IgD-negative memory B cell (primary cell): Measurements from ENCODE around the gene AFTPH. TPM values are rescaled to one million over a fixed set of nuclear protein-coding genes. Genes with fewer than 3 reads are reported as not detected.

Source experiments
- H3K27ac Mint-ChIP-seq, 3 donors: one replicate each; pipeline ENCODE4 v1.8.0; 2020 to 2022; ENCODE audit warnings: mild to moderate bottlenecking in 3 of 3, mixed read lengths in 3 of 3, moderate library complexity in 1 of 3
- H3K27me3 Mint-ChIP-seq: one replicate; pipeline ENCODE4 v1.8.0; 2021; ENCODE audit warnings: mixed read lengths
- H3K36me3 Mint-ChIP-seq: one replicate; pipeline ENCODE4 v1.8.0; 2020; ENCODE audit warnings: mild to moderate bottlenecking, mixed read lengths
- H3K4me1 Mint-ChIP-seq, 3 donors: one replicate each; pipeline ENCODE4 v1.8.0; 2020 to 2022; ENCODE audit warnings: mixed read lengths in 3 of 3, mild to moderate bottlenecking in 1 of 3
- H3K4me3 Mint-ChIP-seq, 4 donors: one replicate each; pipeline ENCODE4 v1.8.0; 2020 to 2022; ENCODE audit warnings: mild to moderate bottlenecking in 4 of 4, mixed read lengths in 4 of 4, moderate library complexity in 3 of 4
- H3K9me3 Mint-ChIP-seq, 3 donors: one replicate each; pipeline ENCODE4 v1.8.0; 2020 to 2021; ENCODE audit warnings: mixed read lengths in 3 of 3, mild to moderate bottlenecking in 1 of 3
- polyA plus RNA-seq: library from polyadenylated mRNA; unstranded; fragments of 300-500 nt; fragmentation: Illumina TruSeq; gene quantifications from one replicate; pipeline ENCODE4 v1.2.3, GENCODE V29; 2021

The AFTPH gene
- polyA plus RNA-seq, 1 donor from 2014 or later, result 63.5 TPM

- H3K4me1 Mint-ChIP-seq, result peaks cover 3 to 5% (median 5%) of the 10 kb centered on the region in 3 donors
- no peak overlapping the region for H3K4me3 Mint-ChIP-seq
- no peaks in the 10 kb centered on the region for H3K27me3 Mint-ChIP-seq
- H3K36me3 Mint-ChIP-seq, result no peaks in the 10 kb centered on the region
- H3K27ac Mint-ChIP-seq, result no peak overlapping the region
- H3K9me3 Mint-ChIP-seq, result no peaks in the 10 kb centered on the region
These were observed 91.2 kb downstream of the AFTPH start for GRCh38 chr2:64615192-64615763.

GRCh38 chr2:64615844-64616536 is 91.9 kb downstream of the AFTPH start:
- no peaks in the 10 kb centered on the region for H3K27me3 Mint-ChIP-seq
- H3K27ac Mint-ChIP-seq, result no peak overlapping the region
- H3K9me3 Mint-ChIP-seq, result no peaks in the 10 kb centered on the region
- peaks cover 0 to 5% (median 4%) of the 10 kb centered on the region in 3 donors for H3K4me1 Mint-ChIP-seq
- no peak overlapping the region for H3K4me3 Mint-ChIP-seq
- H3K36me3 Mint-ChIP-seq, result no peaks in the 10 kb centered on the region

GRCh38 chr2:64617631-64618151 is 93.6 kb downstream of the AFTPH start:
- Mint-ChIP-seq H3K27me3 (no peaks in the 10 kb centered on the region), H3K4me3 (no peak overlapping the region), H3K36me3 (no peaks in the 10 kb centered on the region), H3K4me1 (peaks cover 0 to 5% (median 0%) of the 10 kb centered on the region in 3 donors), H3K9me3 (no peaks in the 10 kb centered on the region), H3K27ac (no peak overlapping the region)

- Mint-ChIP-seq H3K4me3 (no peak overlapping the region), H3K27ac (no peak overlapping the region), H3K36me3 (peaks cover 3% of the 10 kb centered on the region), H3K9me3 (no peaks in the 10 kb centered on the region), H3K4me1 (peaks cover 0 to 10% (median 3%) of the 10 kb centered on the region in 3 donors), H3K27me3 (no peaks in the 10 kb centered on the region)
These were observed 96.5 kb downstream of the AFTPH start for GRCh38 chr2:64620661-64621060.

- no peaks in the 10 kb centered on the region for H3K27me3 Mint-ChIP-seq
- H3K36me3 Mint-ChIP-seq, result peaks cover 3% of the 10 kb centered on the region
- no peaks in the 10 kb centered on the region for H3K9me3 Mint-ChIP-seq
- H3K4me1 Mint-ChIP-seq, result peaks cover 7 to 16% (median 11%) of the 10 kb centered on the region in 3 donors
- peak overlapping the region in 1 of 4 donors; percentile 69 for H3K4me3 Mint-ChIP-seq
- H3K27ac Mint-ChIP-seq, result no peak overlapping the region
These were observed 98.5 kb downstream of the AFTPH start for GRCh38 chr2:64622443-64623241.

- peaks cover 7 to 13% (median 11%) of the 10 kb centered on the region in 3 donors for H3K4me1 Mint-ChIP-seq
- H3K27me3 Mint-ChIP-seq, result no peaks in the 10 kb centered on the region
- H3K9me3 Mint-ChIP-seq, result no peaks in the 10 kb centered on the region
- peak overlapping the region in 1 of 4 donors; percentile 69 for H3K4me3 Mint-ChIP-seq
- no peak overlapping the region for H3K27ac Mint-ChIP-seq
- H3K36me3 Mint-ChIP-seq, result peaks cover 3% of the 10 kb centered on the region
These were observed 99.2 kb downstream of the AFTPH start for GRCh38 chr2:64623242-64623850.

GRCh38 chr2:64624108-64624610 is 100.0 kb downstream of the AFTPH start:
- no peak overlapping the region for H3K4me3 Mint-ChIP-seq
- H3K36me3 Mint-ChIP-seq, result peaks cover 5% of the 10 kb centered on the region
- H3K9me3 Mint-ChIP-seq, result no peaks in the 10 kb centered on the region
- H3K27ac Mint-ChIP-seq, result no peak overlapping the region
- peaks cover 7 to 13% (median 13%) of the 10 kb centered on the region in 3 donors for H3K4me1 Mint-ChIP-seq
- H3K27me3 Mint-ChIP-seq, result no peaks in the 10 kb centered on the region

- peaks cover 13% of the 10 kb centered on the region in 3 donors for H3K4me1 Mint-ChIP-seq
- H3K9me3 Mint-ChIP-seq, result no peaks in the 10 kb centered on the region
- H3K27ac Mint-ChIP-seq, result peak overlapping the region in 1 of 3 donors; percentile 59
- no peaks in the 10 kb centered on the region for H3K27me3 Mint-ChIP-seq
- H3K36me3 Mint-ChIP-seq, result peaks cover 5% of the 10 kb centered on the region
- peak overlapping the region in 1 of 4 donors; percentile 45 for H3K4me3 Mint-ChIP-seq
These were observed 100.7 kb downstream of the AFTPH start for GRCh38 chr2:64624862-64625261.

- H3K27ac Mint-ChIP-seq, result peak overlapping the region; percentile 37 to 75 (median 59)
- peaks cover 13 to 14% (median 13%) of the 10 kb centered on the region in 3 donors for H3K4me1 Mint-ChIP-seq
- no peaks in the 10 kb centered on the region for H3K9me3 Mint-ChIP-seq
- H3K4me3 Mint-ChIP-seq, result peak overlapping the region in 1 of 4 donors; percentile 5
- H3K27me3 Mint-ChIP-seq, result no peaks in the 10 kb centered on the region
- H3K36me3 Mint-ChIP-seq, result peaks cover 5% of the 10 kb centered on the region
These were observed 101.4 kb downstream of the AFTPH start for GRCh38 chr2:64625299-64626145.

GRCh38 chr2:64626146-64626809 is 102.2 kb downstream of the AFTPH start:
- no peaks in the 10 kb centered on the region for H3K9me3 Mint-ChIP-seq
- H3K27ac Mint-ChIP-seq, result peak overlapping the region; percentile 37 to 78 (median 75)

GRCh38 chr2:64626963-64627760 is 103.0 kb downstream of the AFTPH start:
- H3K9me3 Mint-ChIP-seq, result no peaks in the 10 kb centered on the region
- peaks cover 8% of the 10 kb centered on the region for H3K36me3 Mint-ChIP-seq
- H3K4me1 Mint-ChIP-seq, result peaks cover 13 to 20% (median 18%) of the 10 kb centered on the region in 3 donors
- no peak overlapping the region for H3K4me3 Mint-ChIP-seq
- no peak overlapping the region for H3K27ac Mint-ChIP-seq
- no peaks in the 10 kb centered on the region for H3K27me3 Mint-ChIP-seq

More at GRCh38 chr2:64626146-64626809, 102.2 kb downstream of the AFTPH start:
- no peaks in the 10 kb centered on the region for H3K27me3 Mint-ChIP-seq
- peaks cover 13 to 20% (median 18%) of the 10 kb centered on the region in 3 donors for H3K4me1 Mint-ChIP-seq
- no peak overlapping the region for H3K4me3 Mint-ChIP-seq
- peaks cover 7% of the 10 kb centered on the region for H3K36me3 Mint-ChIP-seq

- H3K36me3 Mint-ChIP-seq, result peaks cover 6% of the 10 kb centered on the region
- peaks cover 13 to 24% (median 18%) of the 10 kb centered on the region in 3 donors for H3K4me1 Mint-ChIP-seq
- peak overlapping the region; percentile 69 to 81 (median 78) for H3K27ac Mint-ChIP-seq
- H3K27me3 Mint-ChIP-seq, result no peaks in the 10 kb centered on the region
- H3K4me3 Mint-ChIP-seq, result no peak overlapping the region
- H3K9me3 Mint-ChIP-seq, result no peaks in the 10 kb centered on the region
These were observed 104.0 kb downstream of the AFTPH start for GRCh38 chr2:64627860-64628841.
